Motor neuron (in vitro differentiated cells): Measurements from ENCODE around the gene FARP1. TPM values are rescaled to one million over a fixed set of nuclear protein-coding genes. Genes with fewer than 3 reads are reported as not detected.
A peak's percentile ranks its signal among the peaks of the same experiment; 100 is the strongest.

Experiments used
- ATAC-seq, 8 experiments: fragments of 200-7000 bp; cut with Tn5 transposase; replicated peaks in 6 of 8; 2 replicates each; pipeline ENCODE4 v1.8.0; 2021; ENCODE audit warnings: mild to moderate bottlenecking in 8 of 8, moderate library complexity in 8 of 8
- H3K27ac ChIP-seq, 2 donors: fragments of 250-450 bp; sonication (Bioruptor Pico); 2 replicates each; pipeline ENCODE4 v1.9.0; 2021; ENCODE audit warnings: antibody characterized with exemption in 2 of 2, mild to moderate bottlenecking in 2 of 2, moderate library complexity in 1 of 2
- H3K4me1 ChIP-seq, 2 donors: fragments of 250-450 bp; sonication (Bioruptor Pico); replicated peaks in 1 of 2; 2 replicates each; pipeline ENCODE4 v1.6.1; 2021; ENCODE audit warnings: antibody characterized with exemption in 2 of 2, mild to moderate bottlenecking in 2 of 2, moderate library complexity in 1 of 2
- H3K4me3 ChIP-seq, 5 donors: fragments of 250-450 bp; sonication (Bioruptor Pico); 2 replicates each; pipeline ENCODE4 v1.9.0; 2021; ENCODE audit warnings: antibody characterized with exemption in 5 of 5, mild to moderate bottlenecking in 5 of 5, moderate library complexity in 4 of 5
- WGBS, 10 experiments: fragments of 450-650 bp; shearing (Covaris generic); methylation state at CpG; one replicate each; pipeline ENCODE4 v1.0.0; 2022; 5-methylcytosine and 5-hydroxymethylcytosine counted together
- in situ Hi-C, 9 experiments: fragments of 400-800 bp; cut with MboI; loops; one replicate each; pipeline ENCODE4 v1.15.0; 2021; ENCODE audit warnings: low sequenced_read_pairs in 9 of 9, low pct_unique_long_range_greater_than_20kb in 2 of 9; ENCODE audit not compliant: unreplicated experiment in 9 of 9
- total RNA-seq, 8 experiments: library from RNA; unstranded; fragments of 300-600 nt; gene quantifications; 2 replicates each; pipeline versions ENCODE4 v1.2.3 to v1.2.4, GENCODE V29; 2022

FARP1 gene
- total RNA-seq, 8 experiments from 2014 or later: 6.5 to 349 (median 25.6) TPM

GRCh38 chr13:98483601-98484288 lies 340.9 kb downstream of the FARP1 start:
- ATAC-seq: peak in 1 of 8 experiments; percentile 15
- WGBS, 10 experiments: 31 to 90% (median 75%) methylated on average over 3 to 11 of the region's 14 CpGs; no CpG with 5 or more reads in 2 of the 10 experiments
- Histone ChIP-seq H3K4me1 (peaks cover 38 to 48% of the 10 kb centered on the region in 2 donors), H3K27ac (no peak overlapping the region), H3K4me3 (no peak overlapping the region)
- in situ Hi-C loops: loop anchor here in 1 of 9 experiments (25.0 kb wide), 1 partner anchor 354 kb away; no protein-coding TSS in a partner anchor

GRCh38 chr13:98484289-98485219 lies 341.7 kb downstream of the FARP1 start:
- WGBS, 10 experiments: 19 to 100% (median 44%) methylated on average over 1 to 8 of the region's 21 CpGs; no CpG with 5 or more reads in 2 of the 10 experiments
- peaks cover 36 to 46% of the 10 kb centered on the region in 2 donors for H3K4me1 ChIP-seq
- H3K27ac ChIP-seq: peak overlapping the region in 1 of 2 donors; percentile 39
- peak; percentile 41 to 77 (median 66) for ATAC-seq
- in situ Hi-C loops: loop anchor here in 1 of 9 experiments (25.0 kb wide), 1 partner anchor 353 kb away; no protein-coding TSS in a partner anchor
- H3K4me3 ChIP-seq: no peak overlapping the region

GRCh38 chr13:98485561-98485960 lies 342.7 kb downstream of the FARP1 start:
- Histone ChIP-seq H3K4me1 (peaks cover 42 to 56% of the 10 kb centered on the region in 2 donors), H3K27ac (no peak overlapping the region), H3K4me3 (no peak overlapping the region)
- no peak for ATAC-seq
- in situ Hi-C loops: loop anchor here in 1 of 9 experiments (25.0 kb wide), 1 partner anchor 352 kb away; no protein-coding TSS in a partner anchor
- WGBS, 10 experiments: 74 to 100% (median 89%) methylated on average over 2 to 8 of the region's 11 CpGs; no CpG with 5 or more reads in 3 of the 10 experiments

GRCh38 chr13:98486412-98486811 lies 343.5 kb downstream of the FARP1 start:
- ATAC-seq: no peak
- H3K27ac ChIP-seq: no peak overlapping the region
- peaks cover 47 to 57% of the 10 kb centered on the region in 2 donors for H3K4me1 ChIP-seq
- in situ Hi-C loops: loop anchor here in 1 of 9 experiments (25.0 kb wide), 1 partner anchor 351 kb away; no protein-coding TSS in a partner anchor
- H3K4me3 ChIP-seq: no peak overlapping the region
- 70 to 100% (median 90%) methylated on average over 1 to 3 of the region's 8 CpGs; no CpG with 5 or more reads in 3 of the 10 experiments for WGBS, 10 experiments

- WGBS, 10 experiments: 7 to 100% (median 88%) methylated on average over 1 to 5 of the region's 5 CpGs; no CpG with 5 or more reads in 1 of the 10 experiments
- Histone ChIP-seq H3K4me1 (peaks cover 50 to 56% of the 10 kb centered on the region in 2 donors), H3K4me3 (no peak overlapping the region), H3K27ac (no peak overlapping the region)
- ATAC-seq: peak in 2 of 8 experiments; percentile 3 to 5
- in situ Hi-C loops: loop anchor here in 1 of 9 experiments (25.0 kb wide), 1 partner anchor 350 kb away; no protein-coding TSS in a partner anchor
Measured at GRCh38 chr13:98487016-98487415, 344.1 kb downstream of the FARP1 start.

GRCh38 chr13:98487522-98487921 lies 344.6 kb downstream of the FARP1 start:
- no peak overlapping the region for H3K4me3 ChIP-seq
- in situ Hi-C loops: loop anchor here in 1 of 9 experiments (25.0 kb wide), 1 partner anchor 350 kb away; no protein-coding TSS in a partner anchor

GRCh38 chr13:98488736-98489135 lies 345.8 kb downstream of the FARP1 start:
- peaks cover 54 to 65% of the 10 kb centered on the region in 2 donors for H3K4me1 ChIP-seq
- in situ Hi-C loops: loop anchor here in 1 of 9 experiments (25.0 kb wide), 1 partner anchor 349 kb away; no protein-coding TSS in a partner anchor
- no peak for ATAC-seq
- no peak overlapping the region for H3K27ac ChIP-seq
- H3K4me3 ChIP-seq: no peak overlapping the region
- 53 to 94% (median 77%) methylated on average over 2 to 11 of the region's 11 CpGs; no CpG with 5 or more reads in 1 of the 10 experiments for WGBS, 10 experiments

More at GRCh38 chr13:98487522-98487921, 344.6 kb downstream of the FARP1 start:
- H3K27ac ChIP-seq: no peak overlapping the region
- 59 to 100% (median 80%) methylated on average over 1 to 5 of the region's 5 CpGs; no CpG with 5 or more reads in 2 of the 10 experiments for WGBS, 10 experiments
- peaks cover 52 to 61% of the 10 kb centered on the region in 2 donors for H3K4me1 ChIP-seq
- no peak for ATAC-seq

- 75 to 96% (median 93%) methylated on average over 2 to 7 of the region's 8 CpGs; no CpG with 5 or more reads in 2 of the 10 experiments for WGBS, 10 experiments
- H3K27ac ChIP-seq: no peak overlapping the region
- no peak overlapping the region for H3K4me3 ChIP-seq
- peaks cover 53 to 59% of the 10 kb centered on the region in 2 donors for H3K4me1 ChIP-seq
- no peak for ATAC-seq
- in situ Hi-C loops: loop anchor here in 1 of 9 experiments (25.0 kb wide), 1 partner anchor 348 kb away; no protein-coding TSS in a partner anchor
Measured at GRCh38 chr13:98489446-98490194, 346.7 kb downstream of the FARP1 start.

- 17 to 100% (median 45%) methylated on average over 1 to 9 of the region's 9 CpGs for WGBS, 10 experiments
- Histone ChIP-seq H3K4me3 (no peak overlapping the region), H3K4me1 (peaks cover 51 to 58% of the 10 kb centered on the region in 2 donors), H3K27ac (no peak overlapping the region)
- in situ Hi-C loops: loop anchor here in 1 of 9 experiments (25.0 kb wide), 1 partner anchor 347 kb away; no protein-coding TSS in a partner anchor
- peak in 5 of 8 experiments; percentile 37 to 55 (median 45) for ATAC-seq
Measured at GRCh38 chr13:98490195-98490836, 347.4 kb downstream of the FARP1 start.

- WGBS, 10 experiments: 70 to 100% (median 83%) methylated on average over 1 to 7 of the region's 8 CpGs; no CpG with 5 or more reads in 4 of the 10 experiments
- Histone ChIP-seq H3K27ac (peak overlapping the region in 1 of 2 donors; percentile 2), H3K4me3 (no peak overlapping the region), H3K4me1 (peaks cover 54 to 60% of the 10 kb centered on the region in 2 donors)
- in situ Hi-C loops: loop anchor here in 1 of 9 experiments (25.0 kb wide), 1 partner anchor 346 kb away; no protein-coding TSS in a partner anchor
- peak in 4 of 8 experiments; percentile 18 to 46 (median 43) for ATAC-seq
Measured at GRCh38 chr13:98490866-98491265, 348.0 kb downstream of the FARP1 start.

- WGBS, 10 experiments: 55 to 100% (median 93%) methylated on average over 1 to 6 of the region's 6 CpGs; no CpG with 5 or more reads in 4 of the 10 experiments
- no peak for ATAC-seq
- Histone ChIP-seq H3K4me1 (peaks cover 63 to 68% of the 10 kb centered on the region in 2 donors), H3K4me3 (no peak overlapping the region), H3K27ac (no peak overlapping the region)
- in situ Hi-C loops: loop anchor here in 1 of 9 experiments (25.0 kb wide), 1 partner anchor 345 kb away; no protein-coding TSS in a partner anchor
Measured at GRCh38 chr13:98492335-98493041, 349.6 kb downstream of the FARP1 start.
